Prostate gland (tissue), 2 donors: ENCODE results near the gene ATP1B1. TPM values are rescaled to one million over a fixed set of nuclear protein-coding genes. Genes with fewer than 3 reads are reported as not detected.

Source experiments
- DNase-seq: peaks from one replicate; pipeline ENCODE4 v3.0.0-alpha.2; 2019; ENCODE audit warnings: low spot score
- H3K27ac ChIP-seq, 2 donors: fragments of 200-600 bp; sonication (generic); 2 replicates each; pipeline ENCODE4 v1.5.1; 2017 to 2019
- H3K27me3 ChIP-seq: fragments of 200-600 bp; sonication (generic); replicated peaks from 2 replicates; pipeline ENCODE4 v1.5.1; 2019; ENCODE audit not compliant: insufficient read depth
- H3K36me3 ChIP-seq, 2 donors: fragments of 200-600 bp; sonication (generic); 1 replicate in 1 of 2; 2 replicates in 1 of 2; pipeline versions ENCODE4 v1.5.1 to v1.8.1; 2017 to 2019
- H3K4me1 ChIP-seq: fragments of 200-600 bp; sonication (generic); replicated peaks from 2 replicates; pipeline ENCODE4 v1.5.1; 2019
- H3K4me3 ChIP-seq, 2 donors: fragments of 200-600 bp; sonication (generic); 2 replicates each; pipeline ENCODE4 v1.5.1; 2017 to 2019
- H3K9me3 ChIP-seq: fragments of 200-600 bp; sonication (generic); 2 replicates; pipeline ENCODE4 v1.5.1; 2017
- CTCF ChIP-seq, 4 experiments: fragments of 200-600 bp in 2 of 4; fragments of 450-650 bp in 2 of 4; sonication (generic) in 2 of 4; IDR thresholded peaks; 1 replicate in 3 of 4; 2 replicates in 1 of 4; pipeline ENCODE4 v1.5.1; 2016 to 2019; ENCODE audit warnings: antibody characterized with exemption in 4 of 4, mild to moderate bottlenecking in 2 of 4, moderate library complexity in 2 of 4
- POLR2A ChIP-seq: fragments of 450-650 bp; IDR thresholded peaks from one replicate; pipeline ENCODE4 v1.6.1; 2016; ENCODE audit warnings: antibody characterized with exemption, mild to moderate bottlenecking
- POLR2AphosphoS5 ChIP-seq: sonication (generic); formaldehyde crosslinking; IDR thresholded peaks from one replicate; pipeline ENCODE4 v1.6.1; 2017; ENCODE audit warnings: antibody characterized with exemption
- WGBS: methylation state at CpG from one replicate; pipeline ENCODE4 v1.1.5; 2018; 5-methylcytosine and 5-hydroxymethylcytosine counted together
- intact Hi-C: fragments of 100-400 bp; cut with DNase I; formaldehyde crosslinking; loops from one replicate; pipeline ENCODE4 v1.14.2; 2022
- total RNA-seq, 2 donors: library from RNA; depleted of rRNA; stranded (reverse); fragments of >200 nt; gene quantifications; one replicate each; pipeline ENCODE4 v1.1.0, GENCODE V29; 2016

ATP1B1 gene
- total RNA-seq, 2 donors from 2014 or later, result 59.4 to 139 TPM

GRCh38 chr1:169117599-169117998 is 11.1 kb downstream of the ATP1B1 start:
- intact Hi-C loops, result no loop called here
- WGBS, result 76% methylated on average over 1 of the region's 1 CpG

GRCh38 chr1:169118227-169118626 is 11.7 kb downstream of the ATP1B1 start:
- TF ChIP-seq CTCF (IDR thresholded peaks at IDR 0.05) (no peak), POLR2AphosphoS5 (no peak), POLR2A (no peak)
- no peak for DNase-seq
- WGBS, result 86% methylated on average over 4 of the region's 4 CpGs
- Histone ChIP-seq H3K36me3 (no peaks in the 10 kb centered on the region), H3K27ac (no peak overlapping the region), H3K9me3 (no peaks in the 10 kb centered on the region), H3K4me3 (no peak overlapping the region), H3K27me3 (no peaks in the 10 kb centered on the region), H3K4me1 (peaks cover 3% of the 10 kb centered on the region)
- intact Hi-C loops, result no loop called here

More at GRCh38 chr1:169117599-169117998, 11.1 kb downstream of the ATP1B1 start:
- no peaks in the 10 kb centered on the region for H3K36me3 ChIP-seq
- TF ChIP-seq CTCF (IDR thresholded peaks at IDR 0.05) (no peak), POLR2A (no peak), POLR2AphosphoS5 (no peak)
- no peak for DNase-seq
- H3K9me3 ChIP-seq, result no peaks in the 10 kb centered on the region
- no peaks in the 10 kb centered on the region for H3K27me3 ChIP-seq
- no peak overlapping the region for H3K27ac ChIP-seq
- peaks cover 3% of the 10 kb centered on the region for H3K4me1 ChIP-seq
- H3K4me3 ChIP-seq, result no peak overlapping the region

GRCh38 chr1:169119405-169119804 is 12.9 kb downstream of the ATP1B1 start:
- TF ChIP-seq POLR2A (no peak), POLR2AphosphoS5 (no peak), CTCF (IDR thresholded peaks at IDR 0.05) (no peak)
- Histone ChIP-seq H3K27me3 (no peaks in the 10 kb centered on the region), H3K36me3 (no peaks in the 10 kb centered on the region), H3K9me3 (no peaks in the 10 kb centered on the region), H3K27ac (no peak overlapping the region), H3K4me3 (no peak overlapping the region), H3K4me1 (peaks cover 3% of the 10 kb centered on the region)
- intact Hi-C loops, result no loop called here
- 70% methylated on average over 5 of the region's 5 CpGs for WGBS
- no peak for DNase-seq

GRCh38 chr1:169120066-169120465 is 13.6 kb downstream of the ATP1B1 start:
- WGBS, result 75% methylated on average over 5 of the region's 5 CpGs
- no peak for DNase-seq
- intact Hi-C loops, result no loop called here
- Histone ChIP-seq H3K27me3 (no peaks in the 10 kb centered on the region), H3K9me3 (no peaks in the 10 kb centered on the region), H3K4me1 (peaks cover 3% of the 10 kb centered on the region), H3K27ac (no peak overlapping the region), H3K36me3 (no peaks in the 10 kb centered on the region), H3K4me3 (no peak overlapping the region)
- TF ChIP-seq POLR2AphosphoS5 (no peak), POLR2A (no peak), CTCF (IDR thresholded peaks at IDR 0.05) (no peak)

GRCh38 chr1:169121146-169121923 is 14.8 kb downstream of the ATP1B1 start:
- WGBS, result 93% methylated on average over 6 of the region's 6 CpGs
- intact Hi-C loops, result no loop called here
- no peaks in the 10 kb centered on the region for H3K4me1 ChIP-seq

More at GRCh38 chr1:169121146-169121923, 14.8 kb downstream of the ATP1B1 start:
- H3K27me3 ChIP-seq, result no peaks in the 10 kb centered on the region
- no peaks in the 10 kb centered on the region for H3K36me3 ChIP-seq
- H3K9me3 ChIP-seq, result no peaks in the 10 kb centered on the region
- no peak overlapping the region for H3K4me3 ChIP-seq
- DNase-seq, result no peak
- TF ChIP-seq POLR2A (no peak), POLR2AphosphoS5 (no peak), CTCF (IDR thresholded peaks at IDR 0.05) (no peak)
- H3K27ac ChIP-seq, result no peak overlapping the region
